Caco-2 (cell line): ENCODE measurements around the gene ACLY. TPM values are rescaled to one million over a fixed set of nuclear protein-coding genes. Genes with fewer than 3 reads are reported as not detected.

Experiments used
- BruUV-seq: library from RNA; stranded (reverse); fragments of 400-500 nt; replicated peaks from 2 replicates; lab custom pipeline; 2021; lab: Mats Ljungman, UMichigan
- CTCF ChIA-PET: fragments of 300-600 bp; sonication (Branson Sonifier 250); formaldehyde crosslinking; loops from one replicate; lab custom pipeline; 2022; ENCODE audit warnings: antibody characterized with exemption; lab: Charles Lee
- POLR2A ChIA-PET: fragments of 300-600 bp; sonication (Branson Sonifier 250); formaldehyde crosslinking; loops from one replicate; lab custom pipeline; 2022; ENCODE audit warnings: antibody characterized with exemption; lab: Charles Lee
- DNase-seq, 2 experiments: peaks; one replicate each; pipeline versions ENCODE4 v3.0.0 to v3.0.0-alpha.2; 2020 to 2022
- H3K27me3 ChIP-seq: replicated peaks from 2 replicates; pipeline ENCODE4 v1.6.0; 2011; ENCODE audit warnings: low read length; ENCODE audit not compliant: control insufficient read depth, insufficient read depth
- H3K36me3 ChIP-seq: 2 replicates; pipeline ENCODE4 v1.5.1; 2011; ENCODE audit warnings: low read length; ENCODE audit not compliant: control insufficient read depth, insufficient read depth
- H3K4me1 ChIP-seq: fragments of 250-450 bp; sonication (Bioruptor Pico); 2 replicates; pipeline ENCODE4 v1.5.1; 2020; ENCODE audit warnings: mild to moderate bottlenecking
- H3K4me3 ChIP-seq: 2 replicates; pipeline ENCODE4 v1.5.1; 2011; ENCODE audit warnings: low read depth, mild to moderate bottlenecking, control low read depth, low read length
- H3K9me3 ChIP-seq: fragments of 250-450 bp; sonication (Bioruptor Pico); 2 replicates; pipeline ENCODE4 v1.5.1; 2020; ENCODE audit warnings: mild to moderate bottlenecking, moderate library complexity
- H3K27ac Mint-ChIP-seq: one replicate; pipeline ENCODE4 v1.8.0; 2022; ENCODE audit warnings: mixed read lengths; ENCODE audit not compliant: unreplicated experiment
- H3K27me3 Mint-ChIP-seq: one replicate; pipeline ENCODE4 v1.8.0; 2022; ENCODE audit warnings: mixed read lengths; ENCODE audit not compliant: insufficient read depth, unreplicated experiment
- H3K36me3 Mint-ChIP-seq: one replicate; pipeline ENCODE4 v1.8.0; 2022; ENCODE audit warnings: mild to moderate bottlenecking, mixed read lengths; ENCODE audit not compliant: insufficient read depth, unreplicated experiment
- H3K4me1 Mint-ChIP-seq: one replicate; pipeline ENCODE4 v1.8.0; 2022; ENCODE audit warnings: low read depth, mixed read lengths; ENCODE audit not compliant: unreplicated experiment
- H3K4me3 Mint-ChIP-seq: one replicate; pipeline ENCODE4 v1.8.0; 2022; ENCODE audit warnings: mild to moderate bottlenecking, moderate library complexity, mixed read lengths; ENCODE audit not compliant: unreplicated experiment
- H3K9me3 Mint-ChIP-seq: one replicate; pipeline ENCODE4 v1.8.0; 2022; ENCODE audit warnings: mixed read lengths; ENCODE audit not compliant: unreplicated experiment
- intact Hi-C: fragments of 100-400 bp; cut with micrococcal nuclease; formaldehyde crosslinking; loops from one replicate; pipeline ENCODE4 v1.10.0; 2022; ENCODE audit not compliant: unreplicated experiment
- total RNA-seq: library from RNA; stranded (reverse); gene quantifications from 2 replicates; pipeline ENCODE4 v1.2.3, GENCODE V29; 2022
- TF ChIP-seq, protein P1 (sequence below), 2 experiments: fragments of 200-600 bp in 1 of 2; IDR thresholded peaks; 1 replicate in 1 of 2; 2 replicates in 1 of 2; pipeline versions ENCODE4 v1.5.1 to v1.8.0; 2011 to 2022; ENCODE audit warnings: antibody characterized with exemption in 1 of 2, control low read depth in 1 of 2, inconsistent platforms in 1 of 2, low read depth in 1 of 2, low read length in 1 of 2, mild to moderate bottlenecking in 1 of 2, moderate library complexity in 1 of 2; ENCODE audit not compliant: insufficient read depth in 1 of 2, severe bottlenecking in 1 of 2, unreplicated experiment in 1 of 2

ACLY gene
- total RNA-seq, 1 experiment from 2014 or later, result 246 TPM

DNA sequence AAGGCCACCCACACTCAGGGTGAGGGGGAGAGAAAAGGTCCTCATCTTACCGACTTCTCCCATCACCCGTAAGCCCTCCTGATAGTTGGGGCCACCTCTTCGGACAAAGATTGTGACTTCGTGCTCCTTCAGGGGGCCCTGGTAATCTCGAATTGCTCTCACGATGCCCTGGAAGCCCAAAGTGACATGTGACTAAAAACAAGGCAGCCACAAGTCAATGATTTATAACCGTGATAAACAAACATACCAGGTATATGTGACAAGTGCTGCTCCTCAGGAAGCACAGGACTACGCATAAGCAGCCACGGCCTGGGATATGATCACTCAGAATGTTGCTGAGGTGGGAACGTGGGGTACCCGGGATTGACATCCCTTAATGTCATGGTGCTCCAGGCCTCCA is 17.1 kb downstream of the ACLY start:
- BruUV-seq, result no TSS peak
- Mint-ChIP-seq H3K9me3 (no peaks in the 10 kb centered on the region), H3K4me3 (no peak overlapping the region), H3K27me3 (no peaks in the 10 kb centered on the region), H3K4me1 (peaks cover 8% of the 10 kb centered on the region), H3K36me3 (peaks cover 94% of the 10 kb centered on the region), H3K27ac (no peak overlapping the region)
- TF ChIP-seq, protein P1, sequence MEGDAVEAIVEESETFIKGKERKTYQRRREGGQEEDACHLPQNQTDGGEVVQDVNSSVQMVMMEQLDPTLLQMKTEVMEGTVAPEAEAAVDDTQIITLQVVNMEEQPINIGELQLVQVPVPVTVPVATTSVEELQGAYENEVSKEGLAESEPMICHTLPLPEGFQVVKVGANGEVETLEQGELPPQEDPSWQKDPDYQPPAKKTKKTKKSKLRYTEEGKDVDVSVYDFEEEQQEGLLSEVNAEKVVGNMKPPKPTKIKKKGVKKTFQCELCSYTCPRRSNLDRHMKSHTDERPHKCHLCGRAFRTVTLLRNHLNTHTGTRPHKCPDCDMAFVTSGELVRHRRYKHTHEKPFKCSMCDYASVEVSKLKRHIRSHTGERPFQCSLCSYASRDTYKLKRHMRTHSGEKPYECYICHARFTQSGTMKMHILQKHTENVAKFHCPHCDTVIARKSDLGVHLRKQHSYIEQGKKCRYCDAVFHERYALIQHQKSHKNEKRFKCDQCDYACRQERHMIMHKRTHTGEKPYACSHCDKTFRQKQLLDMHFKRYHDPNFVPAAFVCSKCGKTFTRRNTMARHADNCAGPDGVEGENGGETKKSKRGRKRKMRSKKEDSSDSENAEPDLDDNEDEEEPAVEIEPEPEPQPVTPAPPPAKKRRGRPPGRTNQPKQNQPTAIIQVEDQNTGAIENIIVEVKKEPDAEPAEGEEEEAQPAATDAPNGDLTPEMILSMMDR (IDR thresholded peaks at IDR 0.05; ENCODE audit: insufficient read depth in 1 of 2, low read depth in 1 of 2, low read length in 1 of 2, severe bottlenecking in 1 of 2, unreplicated experiment in 1 of 2), result no peak
- no peaks in the 10 kb centered on the region for H3K9me3 ChIP-seq
- no peaks in the 10 kb centered on the region for H3K27me3 ChIP-seq
- H3K36me3 ChIP-seq, result peaks cover 13% of the 10 kb centered on the region
- no peak overlapping the region for H3K4me3 ChIP-seq
- ChIA-PET CTCF (interaction anchor here (0.6 kb wide), 1 partner anchor 36 kb away, joined by 3 read pairs; the partner anchor contains the start of gene KLHL11), POLR2A (no interaction called here)
- peaks cover 7% of the 10 kb centered on the region; the same call in 1 of the 2 replicates for H3K4me1 ChIP-seq
- no peak for DNase-seq
- intact Hi-C loops, result no loop called here

DNA sequence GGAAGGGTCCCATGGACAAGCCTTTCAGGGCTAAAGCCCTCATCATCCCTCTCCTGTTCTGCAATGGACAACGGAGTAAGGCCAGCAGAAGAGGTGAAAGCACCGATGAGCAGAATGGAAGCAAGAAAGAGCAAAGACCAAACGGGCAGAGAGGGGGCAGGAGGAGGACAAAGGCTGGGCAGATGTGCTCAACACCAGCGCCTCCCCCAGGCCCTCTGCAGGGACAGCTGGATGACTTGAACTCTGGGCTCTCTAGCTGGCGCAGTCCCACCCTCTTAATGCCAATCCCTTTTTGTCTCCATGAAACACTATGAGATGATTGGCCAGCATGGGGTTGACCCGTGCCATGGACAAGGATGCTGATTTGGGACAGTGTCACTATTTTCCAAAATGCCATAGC is 22.0 kb downstream of the ACLY start:
- ChIA-PET POLR2A (no interaction called here), CTCF (no interaction called here)
- Histone ChIP-seq H3K4me1 (peaks cover 7% of the 10 kb centered on the region; the same call in 1 of the 2 replicates), H3K27me3 (no peaks in the 10 kb centered on the region), H3K9me3 (no peaks in the 10 kb centered on the region), H3K36me3 (peaks cover 4% of the 10 kb centered on the region; the same call in 1 of the 2 replicates), H3K4me3 (no peak overlapping the region)
- peak overlapping the region; percentile 10 for H3K27ac Mint-ChIP-seq
- H3K4me3 Mint-ChIP-seq, result no peak overlapping the region
- no peaks in the 10 kb centered on the region for H3K27me3 Mint-ChIP-seq
- no peak for DNase-seq
- H3K36me3 Mint-ChIP-seq, result peaks cover 98% of the 10 kb centered on the region
- peaks cover 24% of the 10 kb centered on the region for H3K4me1 Mint-ChIP-seq
- intact Hi-C loops, result loop anchor here (5.0 kb wide), 1 partner anchor 61 kb away; no protein-coding TSS in a partner anchor
- BruUV-seq, result no TSS peak
- TF ChIP-seq, protein P1 (IDR thresholded peaks at IDR 0.05; ENCODE audit: insufficient read depth in 1 of 2, low read depth in 1 of 2, low read length in 1 of 2, severe bottlenecking in 1 of 2, unreplicated experiment in 1 of 2), result no peak
- no peaks in the 10 kb centered on the region for H3K9me3 Mint-ChIP-seq

DNA sequence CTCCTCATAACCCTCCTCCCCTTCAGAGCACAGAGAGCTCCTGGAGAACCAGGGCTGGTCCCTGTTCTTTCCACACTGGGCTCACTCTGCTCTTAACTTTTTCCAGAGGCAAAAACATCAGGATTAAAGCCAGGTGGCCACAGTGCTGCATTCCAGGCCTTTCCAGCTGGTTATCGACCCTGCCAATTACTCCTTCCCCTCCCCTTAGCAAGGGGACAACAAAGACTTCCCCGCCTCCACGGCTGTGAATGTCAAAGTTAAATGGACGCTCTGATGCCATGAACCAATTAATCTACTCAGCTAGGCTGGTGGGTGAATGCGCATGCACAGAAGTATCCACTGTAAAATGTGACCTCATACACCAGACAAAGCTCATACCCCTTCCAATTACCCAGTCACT is 23.1 kb downstream of the ACLY start:
- Mint-ChIP-seq H3K27ac (peak overlapping the region; percentile 68), H3K27me3 (no peaks in the 10 kb centered on the region), H3K36me3 (peaks cover 96% of the 10 kb centered on the region), H3K4me3 (no peak overlapping the region), H3K4me1 (peaks cover 24% of the 10 kb centered on the region), H3K9me3 (no peaks in the 10 kb centered on the region)
- no peaks in the 10 kb centered on the region for H3K27me3 ChIP-seq
- CTCF ChIA-PET, result interaction anchor here (0.6 to 1.2 kb wide), 7 partner anchors 9 to 109 kb away, joined by 3 to 7 read pairs (median 3); partner anchors contain the start of genes JUP and ODAD4
- no peak for DNase-seq
- no peaks in the 10 kb centered on the region for H3K9me3 ChIP-seq
- no peak overlapping the region for H3K4me3 ChIP-seq
- BruUV-seq, result no TSS peak
- H3K4me1 ChIP-seq, result peaks cover 7% of the 10 kb centered on the region; the same call in 1 of the 2 replicates
- H3K36me3 ChIP-seq, result peaks cover 3% of the 10 kb centered on the region; the same call in 1 of the 2 replicates
- intact Hi-C loops, result loop anchor here (2.0 to 5.0 kb wide), 2 partner anchors 19 to 62 kb away; no protein-coding TSS in a partner anchor
- TF ChIP-seq, protein P1 (IDR thresholded peaks at IDR 0.05; ENCODE audit: insufficient read depth in 1 of 2, low read depth in 1 of 2, low read length in 1 of 2, severe bottlenecking in 1 of 2, unreplicated experiment in 1 of 2), result no peak
- POLR2A ChIA-PET, result no interaction called here
